ENCODE results near the gene SSH2. TPM values are rescaled to one million over a fixed set of nuclear protein-coding genes. Genes with fewer than 3 reads are reported as not detected.

Gene SSH2
- total RNA-seq, 6 experiments from 2014 or later: 22.2 to 27.0 (median 23.2) TPM

GRCh38 chr17:29846298-29846697, 83.7 kb downstream of the SSH2 start:
- Mint-ChIP-seq H3K27me3 (ENCODE audit: insufficient read depth) (no peaks in the 10 kb centered on the region), H3K9me3 (no peaks in the 10 kb centered on the region), H3K4me1 (ENCODE audit: low read depth) (peaks cover 63% of the 10 kb centered on the region), H3K4me3 (no peak overlapping the region), H3K36me3 (ENCODE audit: low read depth) (peaks cover 12% of the 10 kb centered on the region), H3K27ac (no peak overlapping the region)
- DNase-seq: no peak
- no peak for TF ChIP-seq CTCF (IDR thresholded peaks at IDR 0.05)

- TF ChIP-seq CTCF (IDR thresholded peaks at IDR 0.05): no peak
- H3K4me1 Mint-ChIP-seq (ENCODE audit: low read depth): peaks cover 64% of the 10 kb centered on the region
Measured at GRCh38 chr17:29844339-29845048, 85.5 kb downstream of the SSH2 start.

GRCh38 chr17:29840884-29841283, 89.1 kb downstream of the SSH2 start:
- peak; percentile 50 for DNase-seq

More at GRCh38 chr17:29844339-29845048, 85.5 kb downstream of the SSH2 start:
- DNase-seq: no peak
- H3K9me3 Mint-ChIP-seq: no peaks in the 10 kb centered on the region
- H3K27me3 Mint-ChIP-seq (ENCODE audit: insufficient read depth): no peaks in the 10 kb centered on the region
- H3K36me3 Mint-ChIP-seq (ENCODE audit: low read depth): peaks cover 13% of the 10 kb centered on the region
- no peak overlapping the region for H3K4me3 Mint-ChIP-seq
- H3K27ac Mint-ChIP-seq: no peak overlapping the region

GRCh38 chr17:29839656-29840055, 90.4 kb downstream of the SSH2 start:
- peaks cover 51% of the 10 kb centered on the region for H3K4me1 Mint-ChIP-seq (ENCODE audit: low read depth)
- no peak overlapping the region for H3K4me3 Mint-ChIP-seq
- no peaks in the 10 kb centered on the region for H3K9me3 Mint-ChIP-seq
- DNase-seq: no peak
- no peak overlapping the region for H3K27ac Mint-ChIP-seq
- TF ChIP-seq CTCF (IDR thresholded peaks at IDR 0.05): no peak
- peaks cover 2% of the 10 kb centered on the region; the same call in 1 of the 2 replicates for H3K27me3 Mint-ChIP-seq (ENCODE audit: insufficient read depth)
- H3K36me3 Mint-ChIP-seq (ENCODE audit: low read depth): peaks cover 4% of the 10 kb centered on the region; the same call in 1 of the 2 replicates

More at GRCh38 chr17:29840884-29841283, 89.1 kb downstream of the SSH2 start:
- Mint-ChIP-seq H3K4me3 (no peak overlapping the region), H3K9me3 (no peaks in the 10 kb centered on the region), H3K27me3 (ENCODE audit: insufficient read depth) (peaks cover 2% of the 10 kb centered on the region; the same call in 1 of the 2 replicates), H3K27ac (peak overlapping the region; percentile 47), H3K4me1 (ENCODE audit: low read depth) (peaks cover 47% of the 10 kb centered on the region), H3K36me3 (ENCODE audit: low read depth) (peaks cover 7% of the 10 kb centered on the region; the same call in 1 of the 2 replicates)
- no peak for TF ChIP-seq CTCF (IDR thresholded peaks at IDR 0.05)

- TF ChIP-seq CTCF (IDR thresholded peaks at IDR 0.05): no peak
- no peak overlapping the region for H3K4me3 Mint-ChIP-seq
- no peak overlapping the region for H3K27ac Mint-ChIP-seq
- H3K36me3 Mint-ChIP-seq (ENCODE audit: low read depth): peaks cover 6% of the 10 kb centered on the region; the same call in 1 of the 2 replicates
- peaks cover 2% of the 10 kb centered on the region; the same call in 1 of the 2 replicates for H3K27me3 Mint-ChIP-seq (ENCODE audit: insufficient read depth)
- peaks cover 48% of the 10 kb centered on the region for H3K4me1 Mint-ChIP-seq (ENCODE audit: low read depth)
- no peak for DNase-seq
- H3K9me3 Mint-ChIP-seq: no peaks in the 10 kb centered on the region
Measured at GRCh38 chr17:29838961-29839360, 91.1 kb downstream of the SSH2 start.
